Measurements from ENCODE around the gene AP2A2. TPM values are rescaled to one million over a fixed set of nuclear protein-coding genes. Genes with fewer than 3 reads are reported as not detected.
A peak's percentile ranks its signal among the peaks of the same experiment; 100 is the strongest.

The AP2A2 gene
- total RNA-seq, 6 experiments from 2014 or later, result 41.4 to 66.7 (median 53.8) TPM

DNA sequence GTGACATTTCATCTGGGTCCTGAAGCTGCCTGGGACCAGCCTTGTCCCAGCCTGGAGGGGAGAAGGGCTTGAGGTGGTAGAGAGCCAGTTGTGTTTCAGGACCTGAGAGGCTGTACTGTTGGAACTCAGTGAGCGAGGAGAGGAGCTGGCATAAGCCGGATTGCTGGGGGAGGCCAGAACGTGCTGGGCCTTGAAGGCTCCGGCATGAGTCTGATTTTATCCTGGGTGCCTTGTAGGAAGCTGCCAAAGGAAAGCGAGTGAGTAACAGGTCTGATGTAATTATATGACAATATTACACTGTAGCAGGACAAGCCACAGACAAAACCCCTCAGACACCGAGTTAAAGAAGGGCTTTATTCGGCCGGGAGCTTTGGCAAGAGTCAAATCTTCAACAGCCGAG is 17.2 kb downstream of the AP2A2 start:
- peaks cover 0 to 45% (median 9%) of the 10 kb centered on the region in 4 donors for H3K4me1 ChIP-seq
- H3K27ac ChIP-seq, result peak overlapping the region in 2 of 3 donors; percentile 6 to 69
- H3K4me3 ChIP-seq, result no peak overlapping the region
- H3K27me3 ChIP-seq, result no peaks in the 10 kb centered on the region
- peak in 1 of 3 donors; percentile 10 for DNase-seq
- intact Hi-C loops (cut with DNase I), result no loop called here
- ATAC-seq, result peak; percentile 10 to 48 (median 16)
- WGBS (ENCODE audit: insufficient coverage, low coverage, low lambda C conversion rate, missing lambda C conversion rate), result 18% methylated on average over 3 of the region's 9 CpGs
- TF ChIP-seq POLR2A (IDR thresholded peaks at IDR 0.05), result no peak
- TF ChIP-seq, protein P1, sequence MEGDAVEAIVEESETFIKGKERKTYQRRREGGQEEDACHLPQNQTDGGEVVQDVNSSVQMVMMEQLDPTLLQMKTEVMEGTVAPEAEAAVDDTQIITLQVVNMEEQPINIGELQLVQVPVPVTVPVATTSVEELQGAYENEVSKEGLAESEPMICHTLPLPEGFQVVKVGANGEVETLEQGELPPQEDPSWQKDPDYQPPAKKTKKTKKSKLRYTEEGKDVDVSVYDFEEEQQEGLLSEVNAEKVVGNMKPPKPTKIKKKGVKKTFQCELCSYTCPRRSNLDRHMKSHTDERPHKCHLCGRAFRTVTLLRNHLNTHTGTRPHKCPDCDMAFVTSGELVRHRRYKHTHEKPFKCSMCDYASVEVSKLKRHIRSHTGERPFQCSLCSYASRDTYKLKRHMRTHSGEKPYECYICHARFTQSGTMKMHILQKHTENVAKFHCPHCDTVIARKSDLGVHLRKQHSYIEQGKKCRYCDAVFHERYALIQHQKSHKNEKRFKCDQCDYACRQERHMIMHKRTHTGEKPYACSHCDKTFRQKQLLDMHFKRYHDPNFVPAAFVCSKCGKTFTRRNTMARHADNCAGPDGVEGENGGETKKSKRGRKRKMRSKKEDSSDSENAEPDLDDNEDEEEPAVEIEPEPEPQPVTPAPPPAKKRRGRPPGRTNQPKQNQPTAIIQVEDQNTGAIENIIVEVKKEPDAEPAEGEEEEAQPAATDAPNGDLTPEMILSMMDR (IDR thresholded peaks at IDR 0.05), result no peak
- no peaks in the 10 kb centered on the region for H3K9me3 ChIP-seq
- peaks cover 0 to 6% (median 0%) of the 10 kb centered on the region in 4 donors for H3K36me3 ChIP-seq

- peak in 1 of 3 donors; percentile 31 for DNase-seq
- H3K27ac ChIP-seq, result no peak overlapping the region
- H3K9me3 ChIP-seq, result no peaks in the 10 kb centered on the region
- intact Hi-C loops (cut with DNase I), result no loop called here
- peak in 1 of 4 donors; percentile 27 for ATAC-seq
- H3K4me3 ChIP-seq, result no peak overlapping the region
- H3K36me3 ChIP-seq, result peaks cover 0 to 6% (median 2%) of the 10 kb centered on the region in 4 donors
- 76% methylated on average over 8 of the region's 13 CpGs for WGBS (ENCODE audit: insufficient coverage, low coverage, low lambda C conversion rate, missing lambda C conversion rate)
- no peaks in the 10 kb centered on the region for H3K27me3 ChIP-seq
- TF ChIP-seq, protein P1 (IDR thresholded peaks at IDR 0.05), result no peak
- no peak for TF ChIP-seq POLR2A (IDR thresholded peaks at IDR 0.05)
- H3K4me1 ChIP-seq, result peaks cover 0 to 30% (median 6%) of the 10 kb centered on the region in 4 donors
Observed at GRCh38 chr11:944711-945470, 19.2 kb downstream of the AP2A2 start.

DNA sequence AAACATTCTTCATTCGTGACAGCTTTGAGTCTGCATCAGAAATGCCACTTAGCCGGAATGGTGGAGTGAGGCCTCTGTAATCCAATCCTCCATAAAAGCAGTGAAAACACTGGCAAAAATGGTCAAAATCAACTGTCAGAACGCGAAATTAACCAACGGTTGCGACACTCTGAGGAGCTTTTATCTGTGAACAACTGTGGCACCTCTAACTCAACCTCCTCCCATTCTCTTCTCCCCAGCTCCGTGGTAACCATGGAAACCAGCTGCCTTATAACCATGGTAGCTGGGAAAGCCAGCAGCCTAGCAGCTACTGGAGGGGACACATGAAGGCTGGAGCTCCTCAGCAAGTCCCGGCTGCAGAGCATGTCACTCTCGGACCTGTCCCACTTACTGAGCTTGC is 20.3 kb downstream of the AP2A2 start:
- intact Hi-C loops (cut with DNase I), result no loop called here

GRCh38 chr11:947744-948143 is 22.1 kb downstream of the AP2A2 start:
- peaks cover 0 to 6% (median 2%) of the 10 kb centered on the region in 4 donors for H3K36me3 ChIP-seq
- peaks cover 0 to 17% (median 8%) of the 10 kb centered on the region in 4 donors for H3K4me1 ChIP-seq
- H3K9me3 ChIP-seq, result no peaks in the 10 kb centered on the region
- H3K27ac ChIP-seq, result no peak overlapping the region
- DNase-seq (no peak), ATAC-seq (no peak)
- 73% methylated on average over 2 of the region's 4 CpGs for WGBS (ENCODE audit: insufficient coverage, low coverage, low lambda C conversion rate, missing lambda C conversion rate)
- intact Hi-C loops (cut with DNase I), result no loop called here
- H3K27me3 ChIP-seq, result no peaks in the 10 kb centered on the region
- H3K4me3 ChIP-seq, result no peak overlapping the region
- TF ChIP-seq, protein P1 (IDR thresholded peaks at IDR 0.05), result no peak
- TF ChIP-seq POLR2A (IDR thresholded peaks at IDR 0.05), result no peak

More for the DNA sequence above, 20.3 kb downstream of the AP2A2 start:
- H3K36me3 ChIP-seq, result peaks cover 0 to 6% (median 2%) of the 10 kb centered on the region in 4 donors
- WGBS (ENCODE audit: insufficient coverage, low coverage, low lambda C conversion rate, missing lambda C conversion rate), result 80% methylated on average over 8 of the region's 9 CpGs
- no peak for ATAC-seq
- H3K9me3 ChIP-seq, result no peaks in the 10 kb centered on the region
- TF ChIP-seq, protein P1 (IDR thresholded peaks at IDR 0.05), result no peak
- TF ChIP-seq POLR2A (IDR thresholded peaks at IDR 0.05), result no peak
- H3K4me3 ChIP-seq, result no peak overlapping the region
- no peak overlapping the region for H3K27ac ChIP-seq
- peak in 1 of 3 donors; percentile 18 for DNase-seq
- peaks cover 0 to 20% (median 4%) of the 10 kb centered on the region in 4 donors for H3K4me1 ChIP-seq
- H3K27me3 ChIP-seq, result no peaks in the 10 kb centered on the region
